Stomach (tissue), 9 donors: Measurements from ENCODE around the gene ETF1. TPM values are rescaled to one million over a fixed set of nuclear protein-coding genes. Genes with fewer than 3 reads are reported as not detected.

Experiments
- DNase-seq, 2 donors: peaks; one replicate each; pipeline versions ENCODE4 v3.0.0 to v3.0.0-alpha.2; 2013 to 2019
- H3K27ac ChIP-seq, 5 donors: fragments of 200-600 bp in 4 of 5; sonication (generic) in 4 of 5; one replicate each; pipeline ENCODE4 v1.5.1; 2013 to 2019; ENCODE audit warnings: mild to moderate bottlenecking in 1 of 5, moderate library complexity in 1 of 5
- H3K27me3 ChIP-seq, 3 donors: fragments of 200-600 bp; sonication (generic); one replicate each; pipeline ENCODE4 v1.5.1; 2017 to 2019; ENCODE audit warnings: mixed run types in 1 of 3
- H3K36me3 ChIP-seq, 4 donors: fragments of 200-600 bp; sonication (generic); 1 replicate in 3 of 4; 2 replicates in 1 of 4; pipeline ENCODE4 v1.5.1; 2016 to 2019
- H3K4me1 ChIP-seq, 4 donors: fragments of 200-600 bp; sonication (generic); one replicate each; pipeline ENCODE4 v1.5.1; 2016 to 2019
- H3K4me3 ChIP-seq, 4 donors: fragments of 200-600 bp; sonication (generic) in 3 of 4; one replicate each; pipeline ENCODE4 v1.5.1; 2016 to 2019; ENCODE audit warnings: mild to moderate bottlenecking in 1 of 4
- H3K9me3 ChIP-seq, 4 donors: fragments of 200-600 bp; sonication (generic); one replicate each; pipeline ENCODE4 v1.5.1; 2016 to 2019
- CTCF ChIP-seq, 7 experiments: fragments of 450-650 bp in 4 of 7; fragments of 200-600 bp in 3 of 7; sonication (generic) in 3 of 7; IDR thresholded peaks; one replicate each; pipeline ENCODE4 v1.5.1; 2016 to 2019; ENCODE audit warnings: antibody characterized with exemption in 7 of 7, control low read depth in 2 of 7, mild to moderate bottlenecking in 1 of 7
- EP300 ChIP-seq: sonication (generic); formaldehyde crosslinking; IDR thresholded peaks from one replicate; pipeline ENCODE4 v1.6.1; 2017; ENCODE audit warnings: antibody characterized with exemption
- POLR2A ChIP-seq, 4 donors: fragments of 450-650 bp; IDR thresholded peaks; one replicate each; pipeline ENCODE4 v1.6.1; 2016; ENCODE audit warnings: antibody characterized with exemption in 4 of 4, control low read depth in 2 of 4, mild to moderate bottlenecking in 1 of 4, moderate library complexity in 1 of 4
- POLR2AphosphoS5 ChIP-seq, 3 donors: sonication (generic); formaldehyde crosslinking; IDR thresholded peaks; one replicate each; pipeline ENCODE4 v1.6.1; 2016; ENCODE audit warnings: antibody characterized with exemption in 3 of 3
- WGBS, 5 donors: extraction: QIAGEN DNeasy Blood & Tissue Kit in 3 of 5; methylation state at CpG; one replicate each; pipeline versions ENCODE4 v1.1.5 to v1.1.7; 2013 to 2018; 5-methylcytosine and 5-hydroxymethylcytosine counted together
- intact Hi-C: fragments of 100-400 bp; cut with DNase I; formaldehyde crosslinking; loops from one replicate; pipeline ENCODE4 v1.15.1; 2023; ENCODE audit warnings: low total_unique reads
- polyA plus RNA-seq, 3 donors: library from polyadenylated mRNA; stranded (reverse); fragments of 200-250 nt; gene quantifications; one replicate each; pipeline ENCODE4 v1.2.3, GENCODE V29; 2013
- total RNA-seq, 5 donors: library from RNA; depleted of rRNA; stranded (reverse); fragments of >200 nt; gene quantifications; one replicate each; pipeline versions ENCODE4 v1.1.0 to v1.2.3, GENCODE V29; 2014 to 2016
- donor health status: healthy with polysubstance abuse.
- donor health status: Bipolar disorder and iron deficiency.
- donor health status: healthy.

The ETF1 gene
- total and polyA plus RNA-seq, 8 donors = 9.0 to 119 (median 51.0) TPM

- peaks cover 0 to 5% (median 2%) of the 10 kb centered on the region in 4 donors for H3K36me3 ChIP-seq
- intact Hi-C loops = no loop called here
- 48 to 58% (median 52%) methylated on average over 16 of the region's 16 CpGs for WGBS, 5 donors
- H3K27ac ChIP-seq = peak overlapping the region; percentile 96 to 99 (median 99)
- H3K4me3 ChIP-seq = peak overlapping the region; percentile 89 to 97 (median 94)
- peaks cover 47 to 86% (median 66%) of the 10 kb centered on the region in 4 donors for H3K4me1 ChIP-seq
- H3K9me3 ChIP-seq = no peaks in the 10 kb centered on the region
- DNase-seq = peak in 1 of 2 donors; percentile 51
- no peaks in the 10 kb centered on the region for H3K27me3 ChIP-seq
- TF ChIP-seq POLR2A (IDR thresholded peaks at IDR 0.05) (no peak), EP300 (no peak)
These were observed 1.4 kb upstream of the ETF1 start for GRCh38 chr5:138544181-138545134.

DNA sequence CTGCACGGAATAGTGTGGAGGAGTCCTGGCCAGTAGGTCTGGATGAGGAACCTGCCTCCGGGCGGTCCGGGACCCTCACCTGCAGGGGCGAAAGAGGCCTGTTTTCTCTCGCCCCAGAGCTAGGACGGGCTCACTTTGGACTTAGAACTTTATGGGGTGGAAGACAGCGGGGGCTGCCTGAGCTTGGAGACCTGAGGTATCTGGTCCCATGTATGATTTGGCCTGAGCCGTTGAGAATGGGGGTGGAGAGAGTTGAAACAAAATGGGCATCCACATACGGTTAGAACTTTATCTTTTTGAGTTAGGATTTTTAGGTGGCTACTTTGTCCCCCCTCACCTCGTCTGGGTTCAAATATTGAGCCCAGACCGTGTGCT is 681 bp upstream of the ETF1 start:
- 0 to 1% (median 0%) methylated on average over 11 to 12 of the region's 12 CpGs for whole genome bisulfite sequencing, 5 donors
- TF ChIP-seq EP300 (no peak), POLR2AphosphoS5 (IDR thresholded peaks at IDR 0.05) (no peak), CTCF (IDR thresholded peaks at IDR 0.05) (no peak), POLR2A (IDR thresholded peaks at IDR 0.05) (no peak)
- intact Hi-C loops = no loop called here
- H3K4me3 ChIP-seq = peak overlapping the region; percentile 89 to 97 (median 94)
- H3K4me1 ChIP-seq = peaks cover 47 to 86% (median 70%) of the 10 kb centered on the region in 4 donors
- H3K27ac ChIP-seq = peak overlapping the region; percentile 96 to 99 (median 99)
- no peaks in the 10 kb centered on the region for H3K9me3 ChIP-seq
- DNase-seq = no peak
- H3K27me3 ChIP-seq = no peaks in the 10 kb centered on the region
- peaks cover 0 to 5% (median 2%) of the 10 kb centered on the region in 4 donors for H3K36me3 ChIP-seq

DNA sequence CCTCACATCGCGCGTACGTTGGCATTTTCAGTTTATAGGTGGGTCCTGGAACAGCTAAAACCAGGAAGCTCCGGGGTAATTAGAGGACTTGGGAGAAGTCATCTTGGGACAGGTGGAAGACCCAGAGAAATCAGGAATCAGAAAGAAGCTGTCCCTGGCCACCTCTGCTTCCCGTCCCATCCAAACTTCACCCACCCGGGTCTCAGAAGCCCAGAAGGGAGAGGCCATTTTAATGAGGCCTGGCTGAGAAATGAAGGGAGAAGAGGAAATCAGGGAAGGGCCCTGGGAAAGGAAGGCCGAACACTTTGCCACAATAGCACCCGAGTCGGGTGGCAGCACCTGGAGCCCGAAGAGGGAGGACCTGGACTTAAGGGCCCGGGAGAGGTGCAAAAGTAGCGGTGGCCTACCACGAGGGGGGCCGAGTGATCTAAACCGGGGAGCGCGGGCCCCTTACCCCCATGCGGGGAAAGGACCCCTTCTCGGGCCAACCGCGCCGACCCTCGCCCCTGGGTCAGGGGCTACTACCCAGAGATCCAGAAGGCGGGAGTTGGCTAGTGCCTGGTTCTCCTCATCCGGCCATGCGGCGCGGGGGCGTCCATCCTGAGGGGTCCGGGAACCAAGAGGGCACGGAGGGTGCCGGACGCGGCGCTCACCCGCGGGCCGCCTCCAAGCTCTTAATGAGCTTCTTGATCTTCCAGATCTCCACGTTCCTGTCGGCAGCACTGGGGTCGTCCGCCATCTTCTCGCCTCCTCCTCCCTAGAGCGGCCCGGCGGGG is 668 bp downstream of the ETF1 start:
- H3K27ac ChIP-seq = peak overlapping the region; percentile 96 to 99 (median 99)
- intact Hi-C loops = no loop called here
- H3K4me3 ChIP-seq = peak overlapping the region; percentile 89 to 97 (median 94)
- peak; percentile 27 to 53 for DNase-seq
- peaks cover 0 to 8% (median 3%) of the 10 kb centered on the region in 4 donors for H3K36me3 ChIP-seq
- WGBS, 5 donors = 0 to 3% (median 1%) methylated on average over 34 to 47 of the region's 47 CpGs
- H3K9me3 ChIP-seq = no peaks in the 10 kb centered on the region
- H3K27me3 ChIP-seq = no peaks in the 10 kb centered on the region
- peaks cover 47 to 83% (median 70%) of the 10 kb centered on the region in 4 donors for H3K4me1 ChIP-seq
- TF ChIP-seq POLR2AphosphoS5 (IDR thresholded peaks at IDR 0.05) = no peak
- no peak for TF ChIP-seq POLR2A (IDR thresholded peaks at IDR 0.05)
- no peak for TF ChIP-seq CTCF (IDR thresholded peaks at IDR 0.05)
- no peak for TF ChIP-seq EP300

DNA sequence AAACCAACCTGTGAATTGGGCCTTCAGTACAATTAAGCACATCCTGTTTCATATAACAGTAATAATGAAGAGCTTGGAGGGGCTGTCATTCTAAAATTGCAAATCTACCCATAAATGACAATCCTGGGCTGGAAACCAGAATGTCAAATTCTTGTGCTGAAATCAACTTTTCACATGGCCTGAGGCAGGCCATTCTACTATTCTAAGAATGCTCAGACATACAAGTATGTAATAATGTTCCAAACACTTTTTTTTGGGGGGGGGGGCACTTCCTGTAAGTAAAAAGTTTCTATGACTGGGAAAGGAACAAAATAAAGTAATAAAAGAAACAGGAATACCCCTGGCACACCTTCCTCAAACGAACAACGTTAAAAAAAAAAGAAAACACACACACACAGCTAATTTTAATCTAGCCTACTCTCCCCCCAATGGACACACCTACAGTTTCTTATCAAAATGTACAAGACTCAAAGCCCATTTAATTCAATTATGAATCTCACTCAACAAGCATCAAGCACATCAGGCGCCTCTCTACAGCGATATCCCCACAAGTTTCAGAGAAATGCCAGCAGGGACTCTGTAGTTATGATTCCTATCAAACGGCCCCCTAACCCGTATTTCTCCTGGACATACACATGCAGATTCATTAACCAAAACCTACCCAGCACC is 1.4 kb downstream of the ETF1 start:
- 4 to 10% (median 9%) methylated on average over 6 of the region's 6 CpGs for WGBS, 5 donors
- H3K27ac ChIP-seq = peak overlapping the region in 4 of 5 donors; percentile 96 to 99 (median 99)
- peaks cover 47 to 83% (median 69%) of the 10 kb centered on the region in 4 donors for H3K4me1 ChIP-seq
- DNase-seq = no peak
- peaks cover 0 to 9% (median 3%) of the 10 kb centered on the region in 4 donors for H3K36me3 ChIP-seq
- no peaks in the 10 kb centered on the region for H3K9me3 ChIP-seq
- intact Hi-C loops = no loop called here
- no peaks in the 10 kb centered on the region for H3K27me3 ChIP-seq
- TF ChIP-seq POLR2A (IDR thresholded peaks at IDR 0.05) (no peak), CTCF (IDR thresholded peaks at IDR 0.05) (no peak), EP300 (no peak), POLR2AphosphoS5 (IDR thresholded peaks at IDR 0.05) (no peak)
- H3K4me3 ChIP-seq = peak overlapping the region; percentile 89 to 97 (median 94)
